Measurements from ENCODE around the gene KCNG4. TPM values are rescaled to one million over a fixed set of nuclear protein-coding genes. Genes with fewer than 3 reads are reported as not detected.

KCNG4 gene
- total RNA-seq, 1 donor: not detected

DNA sequence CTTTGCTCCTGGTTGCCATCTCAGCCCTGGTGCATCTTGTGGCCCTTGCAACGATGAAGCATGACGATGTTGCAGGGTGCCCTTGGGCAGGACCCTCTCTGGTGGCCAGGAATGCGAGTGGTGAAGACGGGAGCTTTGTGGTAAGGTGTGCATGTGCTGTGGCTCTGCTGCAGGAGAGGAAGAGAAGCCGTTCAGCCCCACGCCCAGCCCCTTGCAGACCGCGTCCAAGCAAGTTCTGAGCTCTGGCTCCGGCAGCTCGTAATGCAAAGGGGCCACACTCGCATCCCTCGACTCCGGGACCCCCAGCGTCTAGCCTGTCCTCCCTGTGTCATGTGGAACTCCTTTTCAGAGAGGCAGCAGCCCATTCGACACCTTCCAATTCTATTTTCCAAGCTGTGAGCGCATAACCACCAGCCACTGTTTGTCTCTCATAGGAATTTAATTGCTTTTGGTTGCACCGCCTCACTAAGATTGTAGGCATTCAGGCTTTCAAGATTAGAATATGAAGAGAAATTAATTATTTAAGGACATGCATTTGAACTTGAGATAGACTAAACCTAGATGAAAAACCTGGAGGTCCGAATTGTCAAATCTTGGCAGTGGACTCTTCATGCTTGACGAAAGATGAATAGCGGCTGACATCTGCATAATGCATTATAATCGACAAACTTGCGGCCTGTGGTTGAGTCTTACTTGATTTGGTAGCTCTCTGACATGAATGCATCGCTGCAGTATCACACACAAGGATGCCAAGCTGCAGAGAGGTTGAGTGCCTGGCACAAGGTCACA lies 21.1 kb upstream of the KCNG4 start:
- Histone ChIP-seq H3K27ac (ENCODE audit: low read depth, low read length) (no peak overlapping the region), H3K79me2 (ENCODE audit: insufficient read depth, low read length) (no peaks in the 10 kb centered on the region), H4K20me1 (ENCODE audit: insufficient read depth, low read length) (no peaks in the 10 kb centered on the region), H3K4me2 (ENCODE audit: insufficient read depth, low read length) (no peak overlapping the region), H3K27me3 (ENCODE audit: insufficient read depth, low read length) (peaks cover 14% of the 10 kb centered on the region), H3K4me1 (ENCODE audit: insufficient read depth, low read length) (no peaks in the 10 kb centered on the region), H2AFZ (ENCODE audit: low read length) (no peak overlapping the region), H3K9me3 (ENCODE audit: low read depth, low read length) (no peaks in the 10 kb centered on the region), H3K36me3 (ENCODE audit: insufficient read depth, low read length) (no peaks in the 10 kb centered on the region), H3K4me3 (ENCODE audit: insufficient read depth, low read length) (no peak overlapping the region)
- no peak for DNase-seq (ENCODE audit: insufficient read length, low spot score, missing footprints)
- TF ChIP-seq, protein P1, sequence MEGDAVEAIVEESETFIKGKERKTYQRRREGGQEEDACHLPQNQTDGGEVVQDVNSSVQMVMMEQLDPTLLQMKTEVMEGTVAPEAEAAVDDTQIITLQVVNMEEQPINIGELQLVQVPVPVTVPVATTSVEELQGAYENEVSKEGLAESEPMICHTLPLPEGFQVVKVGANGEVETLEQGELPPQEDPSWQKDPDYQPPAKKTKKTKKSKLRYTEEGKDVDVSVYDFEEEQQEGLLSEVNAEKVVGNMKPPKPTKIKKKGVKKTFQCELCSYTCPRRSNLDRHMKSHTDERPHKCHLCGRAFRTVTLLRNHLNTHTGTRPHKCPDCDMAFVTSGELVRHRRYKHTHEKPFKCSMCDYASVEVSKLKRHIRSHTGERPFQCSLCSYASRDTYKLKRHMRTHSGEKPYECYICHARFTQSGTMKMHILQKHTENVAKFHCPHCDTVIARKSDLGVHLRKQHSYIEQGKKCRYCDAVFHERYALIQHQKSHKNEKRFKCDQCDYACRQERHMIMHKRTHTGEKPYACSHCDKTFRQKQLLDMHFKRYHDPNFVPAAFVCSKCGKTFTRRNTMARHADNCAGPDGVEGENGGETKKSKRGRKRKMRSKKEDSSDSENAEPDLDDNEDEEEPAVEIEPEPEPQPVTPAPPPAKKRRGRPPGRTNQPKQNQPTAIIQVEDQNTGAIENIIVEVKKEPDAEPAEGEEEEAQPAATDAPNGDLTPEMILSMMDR (IDR thresholded peaks at IDR 0.05; ENCODE audit: extremely low read depth, low read depth, low read length): no peak

DNA sequence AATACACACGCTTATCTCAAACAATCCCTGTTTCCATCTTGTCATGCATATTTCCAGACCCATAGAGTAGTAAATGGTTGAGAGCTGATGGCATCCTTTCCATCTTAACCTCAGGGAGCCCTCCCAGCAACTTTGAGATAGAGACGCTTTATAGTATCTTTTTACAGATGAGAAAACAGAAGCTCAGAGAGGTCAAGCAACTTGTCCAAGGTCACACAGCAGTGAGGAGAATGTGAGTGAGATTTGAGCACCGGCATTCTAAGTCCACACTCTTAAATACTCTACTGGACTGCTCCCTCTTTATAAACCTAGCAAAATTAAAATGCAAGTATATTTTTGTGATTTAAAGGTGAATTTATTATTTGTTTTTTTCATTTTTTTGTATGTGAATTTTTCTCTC lies 19.9 kb upstream of the KCNG4 start:
- Histone ChIP-seq H3K9me3 (ENCODE audit: low read depth, low read length) (no peaks in the 10 kb centered on the region), H3K27ac (ENCODE audit: low read depth, low read length) (no peak overlapping the region), H3K4me3 (ENCODE audit: insufficient read depth, low read length) (no peak overlapping the region), H3K4me2 (ENCODE audit: insufficient read depth, low read length) (no peak overlapping the region), H2AFZ (ENCODE audit: low read length) (no peak overlapping the region), H3K27me3 (ENCODE audit: insufficient read depth, low read length) (peaks cover 19% of the 10 kb centered on the region), H4K20me1 (ENCODE audit: insufficient read depth, low read length) (no peaks in the 10 kb centered on the region), H3K4me1 (ENCODE audit: insufficient read depth, low read length) (no peaks in the 10 kb centered on the region), H3K36me3 (ENCODE audit: insufficient read depth, low read length) (no peaks in the 10 kb centered on the region), H3K79me2 (ENCODE audit: insufficient read depth, low read length) (no peaks in the 10 kb centered on the region)
- TF ChIP-seq, protein P1 (IDR thresholded peaks at IDR 0.05; ENCODE audit: extremely low read depth, low read depth, low read length): no peak
- DNase-seq (ENCODE audit: insufficient read length, low spot score, missing footprints): no peak

DNA sequence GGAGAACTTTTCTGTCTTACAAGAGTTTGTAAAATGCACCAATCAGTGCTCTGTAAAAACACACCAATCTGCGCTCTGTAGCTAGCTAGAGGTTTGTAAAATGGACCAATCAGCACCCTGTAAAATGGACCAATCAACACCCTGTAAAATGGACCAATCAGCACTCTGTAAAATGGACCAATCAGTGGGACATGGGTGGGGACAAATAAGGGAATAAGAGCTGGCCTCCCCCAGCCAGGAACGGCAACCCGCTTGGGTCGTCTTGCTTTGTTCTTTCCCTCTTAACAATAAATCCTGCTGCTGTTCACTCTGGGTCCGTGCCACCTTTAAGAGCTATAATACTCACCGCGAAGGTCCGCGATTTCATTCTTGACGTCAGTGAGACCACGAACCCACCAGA lies 18.5 kb upstream of the KCNG4 start:
- H3K4me1 ChIP-seq (ENCODE audit: insufficient read depth, low read length): no peaks in the 10 kb centered on the region
- H3K4me3 ChIP-seq (ENCODE audit: insufficient read depth, low read length): no peak overlapping the region
- no peaks in the 10 kb centered on the region for H3K79me2 ChIP-seq (ENCODE audit: insufficient read depth, low read length)
- no peak for DNase-seq (ENCODE audit: insufficient read length, low spot score, missing footprints)
- H3K27ac ChIP-seq (ENCODE audit: low read depth, low read length): no peak overlapping the region
- H3K36me3 ChIP-seq (ENCODE audit: insufficient read depth, low read length): no peaks in the 10 kb centered on the region
- H3K4me2 ChIP-seq (ENCODE audit: insufficient read depth, low read length): no peak overlapping the region
- H3K9me3 ChIP-seq (ENCODE audit: low read depth, low read length): no peaks in the 10 kb centered on the region
- TF ChIP-seq, protein P1 (IDR thresholded peaks at IDR 0.05; ENCODE audit: extremely low read depth, low read depth, low read length): no peak
- no peak overlapping the region for H2AFZ ChIP-seq (ENCODE audit: low read length)
- no peaks in the 10 kb centered on the region for H4K20me1 ChIP-seq (ENCODE audit: insufficient read depth, low read length)
- peaks cover 24% of the 10 kb centered on the region for H3K27me3 ChIP-seq (ENCODE audit: insufficient read depth, low read length)

DNA sequence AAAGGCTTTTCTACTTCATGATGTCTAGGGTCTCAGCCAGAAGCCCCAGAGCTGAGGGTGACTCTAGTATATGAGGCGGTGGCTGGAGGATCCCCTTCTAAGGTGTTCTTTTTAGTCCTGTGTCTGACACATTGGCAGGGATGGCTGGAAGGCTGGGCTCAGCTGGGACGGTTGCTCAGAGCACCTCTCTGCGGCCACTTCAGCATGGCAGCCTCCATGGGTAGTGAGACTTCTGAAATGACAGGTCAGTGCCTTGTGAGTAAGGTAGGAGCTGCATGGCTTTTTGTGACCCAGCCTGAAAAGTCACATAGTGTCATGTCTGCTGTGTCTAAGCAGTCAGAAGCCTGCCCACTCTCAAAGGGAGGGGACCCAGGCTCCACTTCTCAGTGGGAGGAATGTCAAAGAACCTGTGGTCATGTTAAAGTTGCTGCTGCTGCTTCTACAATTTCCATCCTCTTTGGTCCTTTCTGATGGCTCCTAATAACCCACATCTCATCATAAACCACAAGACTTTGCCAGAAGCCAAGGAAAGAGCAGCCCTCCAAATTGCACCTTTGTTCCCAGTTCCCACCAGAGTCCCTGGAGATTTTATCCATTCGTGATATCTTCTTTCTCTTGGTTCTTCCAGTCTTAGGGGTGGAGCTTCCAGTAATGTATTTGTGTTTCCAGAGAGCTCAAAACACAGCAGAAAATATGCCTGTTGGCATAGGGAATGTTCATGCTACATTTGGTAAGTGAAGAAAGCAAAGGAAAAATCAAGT lies 15.4 kb upstream of the KCNG4 start:
- Histone ChIP-seq H4K20me1 (ENCODE audit: insufficient read depth, low read length) (no peaks in the 10 kb centered on the region), H3K27ac (ENCODE audit: low read depth, low read length) (no peak overlapping the region), H2AFZ (ENCODE audit: low read length) (no peak overlapping the region), H3K4me1 (ENCODE audit: insufficient read depth, low read length) (no peaks in the 10 kb centered on the region), H3K4me2 (ENCODE audit: insufficient read depth, low read length) (no peak overlapping the region), H3K79me2 (ENCODE audit: insufficient read depth, low read length) (no peaks in the 10 kb centered on the region), H3K27me3 (ENCODE audit: insufficient read depth, low read length) (peaks cover 33% of the 10 kb centered on the region), H3K4me3 (ENCODE audit: insufficient read depth, low read length) (no peak overlapping the region), H3K36me3 (ENCODE audit: insufficient read depth, low read length) (no peaks in the 10 kb centered on the region), H3K9me3 (ENCODE audit: low read depth, low read length) (no peaks in the 10 kb centered on the region)
- TF ChIP-seq, protein P1 (IDR thresholded peaks at IDR 0.05; ENCODE audit: extremely low read depth, low read depth, low read length): no peak
- no peak for DNase-seq (ENCODE audit: insufficient read length, low spot score, missing footprints)
